Body of pancreas (tissue), 4 donors: ENCODE measurements around the gene ZNF511.

Experiments used
- CTCF ChIP-seq, 7 experiments: fragments of 450-650 bp in 4 of 7; fragments of 200-600 bp in 3 of 7; sonication (generic) in 3 of 7; IDR thresholded peaks; one replicate each; pipeline ENCODE4 v1.5.1; 2016 to 2019; ENCODE audit warnings: antibody characterized with exemption in 7 of 7
- POLR2A ChIP-seq, 3 donors: fragments of 450-650 bp; IDR thresholded peaks; one replicate each; pipeline ENCODE4 v1.6.1; 2016; ENCODE audit warnings: antibody characterized with exemption in 3 of 3, mild to moderate bottlenecking in 2 of 3

GRCh38 chr10:133354672-133355240 lies 46.0 kb downstream of the ZNF511 start:
- TF ChIP-seq CTCF (IDR thresholded peaks at IDR 0.05) (no peak), POLR2A (IDR thresholded peaks at IDR 0.05) (no peak)
